SK-N-SH (cell line): ENCODE measurements around the gene OSBP. TPM values are rescaled to one million over a fixed set of nuclear protein-coding genes. Genes with fewer than 3 reads are reported as not detected.

ENCODE experiments used
- CTCF ChIA-PET: fragments of 300-600, 350-600 bp; formaldehyde crosslinking; extraction: SDS; loops from one replicate; lab custom pipeline; 2021; lab: Yijun Ruan, JAX
- POLR2A ChIA-PET: fragments of 350-600 bp; sonication (Branson Sonifier 250); formaldehyde crosslinking; extraction: SDS; loops from one replicate; lab custom pipeline; 2020; ENCODE audit warnings: antibody characterized with exemption, inconsistent platforms; lab: Yijun Ruan, JAX
- DNase-seq: peaks from one replicate; pipeline ENCODE4 v3.0.0; 2012
- H2AFZ ChIP-seq: fragments of 200-600 bp; sonication (generic); 2 replicates; pipeline ENCODE4 v1.8.1; 2016; ENCODE audit warnings: antibody characterized with exemption, mild to moderate bottlenecking, low read depth
- H3F3A ChIP-seq: fragments of 200-600 bp; sonication (generic); replicated peaks from 2 replicates; pipeline ENCODE3; 2016; ENCODE audit warnings: antibody characterized with exemption, mild to moderate bottlenecking; ENCODE audit not compliant: insufficient read depth
- H3K27ac ChIP-seq, 2 experiments: fragments of 200-500 bp in 1 of 2; fragments of 200-600 bp in 1 of 2; sonication (Bioruptor generic) in 1 of 2; sonication (generic), shearing (Covaris generic) in 1 of 2; 2 replicates each; pipeline versions ENCODE4 v1.5.1 to v1.6.1; 2014 to 2016; ENCODE audit warnings: low read depth in 2 of 2, inconsistent platforms in 1 of 2, low read length in 1 of 2, mild to moderate bottlenecking in 1 of 2, mixed read lengths in 1 of 2
- H3K27me3 ChIP-seq: fragments of 200-600 bp; sonication (generic), shearing (Covaris generic); 2 replicates; pipeline ENCODE4 v1.6.1; 2016; ENCODE audit warnings: mixed run types; ENCODE audit not compliant: insufficient read depth
- H3K36me3 ChIP-seq, 2 experiments: fragments of 200-500 bp in 1 of 2; fragments of 200-600 bp in 1 of 2; sonication (Bioruptor generic) in 1 of 2; sonication (generic) in 1 of 2; replicated peaks in 1 of 2; 2 replicates each; pipeline versions ENCODE3 to v1.5.1; 2014 to 2016; ENCODE audit warnings: low read length in 1 of 2, mild to moderate bottlenecking in 1 of 2; ENCODE audit not compliant: insufficient read depth in 2 of 2, control insufficient read depth in 1 of 2
- H3K4me1 ChIP-seq, 2 experiments: fragments of 200-500 bp in 1 of 2; fragments of 200-600 bp in 1 of 2; sonication (Bioruptor generic) in 1 of 2; sonication (generic), shearing (Covaris generic) in 1 of 2; 2 replicates each; pipeline versions ENCODE4 v1.5.1 to v1.6.1; 2014 to 2016; ENCODE audit warnings: low read depth in 1 of 2, low read length in 1 of 2, mixed run types in 1 of 2; ENCODE audit not compliant: insufficient read depth in 2 of 2, control insufficient read depth in 1 of 2
- H3K4me2 ChIP-seq: fragments of 200-600 bp; sonication (generic), shearing (Covaris generic); 2 replicates; pipeline ENCODE4 v1.6.1; 2017; ENCODE audit warnings: mixed run types
- H3K4me3 ChIP-seq, 2 experiments: fragments of 200-500 bp in 1 of 2; fragments of 200-600 bp in 1 of 2; sonication (Bioruptor generic) in 1 of 2; sonication (generic), shearing (Covaris generic) in 1 of 2; 2 replicates each; pipeline versions ENCODE4 v1.5.1 to v1.8.1; 2014 to 2016; ENCODE audit warnings: low read depth in 2 of 2, inconsistent platforms in 1 of 2, low read length in 1 of 2, mild to moderate bottlenecking in 1 of 2, mixed read lengths in 1 of 2, moderate library complexity in 1 of 2
- H3K79me2 ChIP-seq: fragments of 200-600 bp; sonication (generic); 2 replicates; pipeline ENCODE4 v1.8.1; 2017; ENCODE audit warnings: mild to moderate bottlenecking; ENCODE audit not compliant: insufficient read depth
- H3K9ac ChIP-seq: fragments of 200-600 bp; sonication (generic); 2 replicates; pipeline ENCODE4 v1.6.1; 2017; ENCODE audit warnings: mixed run types
- H3K9me2 ChIP-seq: fragments of 200-600 bp; sonication (generic); 2 replicates; pipeline ENCODE4 v1.6.1; 2017; ENCODE audit warnings: mixed run types
- H3K9me3 ChIP-seq: fragments of 200-600 bp; sonication (generic); 2 replicates; pipeline ENCODE4 v1.6.1; 2017; ENCODE audit warnings: mixed run types, mild to moderate bottlenecking, moderate library complexity
- H4K20me1 ChIP-seq: fragments of 200-600 bp; sonication (generic); 2 replicates; pipeline ENCODE4 v1.6.1; 2017; ENCODE audit warnings: mild to moderate bottlenecking, mixed run types; ENCODE audit not compliant: insufficient read depth
- CTCF ChIP-seq: fragments of 200-600 bp; sonication (generic); IDR thresholded peaks from 2 replicates; pipeline ENCODE4 v1.6.1; 2017; ENCODE audit warnings: antibody characterized with exemption, mild to moderate bottlenecking, moderate library complexity
- EP300 ChIP-seq, 2 experiments: IDR thresholded peaks; 2 replicates each; pipeline versions ENCODE4 v1.4.0 to v1.6.1; 2012; ENCODE audit warnings: borderline replicate concordance in 1 of 2, low read depth in 1 of 2, low read length in 1 of 2
- FOXJ3 ChIP-seq: sonication (generic); formaldehyde crosslinking; IDR thresholded peaks from 2 replicates; pipeline ENCODE4 v1.5.1; 2020; ENCODE audit warnings: mild to moderate bottlenecking, missing genetic modification reagents
- GABPA ChIP-seq: IDR thresholded peaks from 2 replicates; pipeline ENCODE4 v1.4.0; 2012; ENCODE audit warnings: low read depth, mild to moderate bottlenecking
- MAX ChIP-seq: IDR thresholded peaks from 2 replicates; pipeline ENCODE4 v1.4.0; 2012; ENCODE audit warnings: low read depth
- NFIC ChIP-seq: IDR thresholded peaks from 2 replicates; pipeline ENCODE4 v1.4.0; 2012; ENCODE audit warnings: borderline replicate concordance
- RCOR1 ChIP-seq: fragments of 150-350 bp; IDR thresholded peaks from 2 replicates; pipeline ENCODE4 v1.6.1; 2017; ENCODE audit warnings: antibody characterized with exemption, low read length
- REST ChIP-seq: IDR thresholded peaks from 2 replicates; pipeline ENCODE4 v1.6.1; 2012; ENCODE audit warnings: mild to moderate bottlenecking, low read depth, low read length, moderate library complexity
- RFX5 ChIP-seq: IDR thresholded peaks from 2 replicates; pipeline ENCODE4 v1.6.1; 2012; ENCODE audit warnings: mild to moderate bottlenecking, improper control_type of control experiment, low read length
- SIN3A ChIP-seq: IDR thresholded peaks from 2 replicates; pipeline ENCODE4 v1.6.1; 2012; ENCODE audit warnings: low read depth, mild to moderate bottlenecking, low read length, moderate library complexity, borderline replicate concordance
- SMC3 ChIP-seq: IDR thresholded peaks from 2 replicates; pipeline ENCODE4 v1.6.1; 2012; ENCODE audit warnings: low read depth, low read length, improper control_type of control experiment
- TCF12 ChIP-seq: IDR thresholded peaks from 2 replicates; pipeline ENCODE4 v1.4.0; 2012
- USF1 ChIP-seq: IDR thresholded peaks from 2 replicates; pipeline ENCODE4 v1.4.0; 2012; ENCODE audit warnings: low read depth, borderline replicate concordance
- USF2 ChIP-seq: fragments of 150-350 bp; IDR thresholded peaks from 2 replicates; pipeline ENCODE4 v1.6.1; 2017; ENCODE audit warnings: antibody characterized with exemption, low read length, low read depth, borderline replicate concordance
- YY1 ChIP-seq: IDR thresholded peaks from 2 replicates; pipeline ENCODE4 v1.4.0; 2012; ENCODE audit warnings: low read depth, mild to moderate bottlenecking
- WGBS: methylation state at CpG from one replicate; pipeline ENCODE4 v1.1.6; 2017; ENCODE audit warnings: low lambda C conversion rate; 5-methylcytosine and 5-hydroxymethylcytosine counted together
- polyA plus RNA-seq, 3 experiments: library from polyadenylated mRNA; depleted of rRNA; stranded (reverse); fragments of >200 nt; gene quantifications; 2 replicates each; pipeline ENCODE4 v1.2.3, GENCODE V29; 2012

The OSBP gene
- polyA plus RNA-seq, 1 of the 3 experiments (the other 2 are of a cell fraction) = 12.1 TPM

GRCh38 chr11:59575505-59575904 lies 40.1 kb downstream of the OSBP start:
- Histone ChIP-seq H3F3A (peaks cover 28% of the 10 kb centered on the region), H3K4me3 (no peak overlapping the region), H3K4me2 (no peak overlapping the region), H3K27me3 (no peaks in the 10 kb centered on the region), H2AFZ (no peak overlapping the region), H3K9me3 (no peaks in the 10 kb centered on the region), H3K79me2 (no peaks in the 10 kb centered on the region), H3K9me2 (no peaks in the 10 kb centered on the region), H3K36me3 (peaks cover 39 to 51% of the 10 kb centered on the region in 2 experiments), H3K9ac (no peak overlapping the region), H3K4me1 (peaks cover 0 to 12% of the 10 kb centered on the region in 2 experiments; a peak in 2 of 4 replicates), H4K20me1 (no peaks in the 10 kb centered on the region), H3K27ac (no peak overlapping the region)
- CTCF ChIA-PET = no interaction called here
- POLR2A ChIA-PET = no interaction called here
- 100% methylated on average over 1 of the region's 1 CpG for WGBS
- no peak for DNase-seq
- TF ChIP-seq NFIC (no peak), TCF12 (no peak), FOXJ3 (no peak), USF1 (no peak), EP300 (IDR thresholded peaks at IDR 0.05; ENCODE audit: borderline replicate concordance in 1 of 2, low read depth in 1 of 2, low read length in 1 of 2) (no peak), RCOR1 (no peak), SMC3 (no peak), GABPA (no peak)

- H4K20me1 ChIP-seq = no peaks in the 10 kb centered on the region
- peaks cover 0 to 12% of the 10 kb centered on the region in 2 experiments; a peak in 2 of 4 replicates for H3K4me1 ChIP-seq
- H3K27me3 ChIP-seq = no peaks in the 10 kb centered on the region
- no peak overlapping the region for H3K4me3 ChIP-seq
- no peaks in the 10 kb centered on the region for H3K79me2 ChIP-seq
- peaks cover 28% of the 10 kb centered on the region for H3F3A ChIP-seq
- CTCF ChIA-PET = no interaction called here
- H3K9ac ChIP-seq = no peak overlapping the region
- H3K36me3 ChIP-seq = peaks cover 34 to 46% of the 10 kb centered on the region in 2 experiments
- POLR2A ChIA-PET = no interaction called here
- no peak for DNase-seq
- no peaks in the 10 kb centered on the region for H3K9me3 ChIP-seq
- no peak for TF ChIP-seq SIN3A
- no peak for TF ChIP-seq YY1
- no peak for TF ChIP-seq CTCF
- TF ChIP-seq REST = no peak
- TF ChIP-seq MAX = no peak
- no peak for TF ChIP-seq USF2
- TF ChIP-seq RFX5 = no peak
- TF ChIP-seq FOXJ3 = no peak
- H3K27ac ChIP-seq = 0 out of 4 replicates have a peak overlapping the region, but pooled peaks of 1 of the 2 experiments have one; percentile 17
- no peak overlapping the region for H2AFZ ChIP-seq
- H3K4me2 ChIP-seq = no peak overlapping the region
- WGBS = 88% methylated on average over 5 of the region's 5 CpGs
- H3K9me2 ChIP-seq = no peaks in the 10 kb centered on the region
These were observed 40.6 kb downstream of the OSBP start for GRCh38 chr11:59574932-59575502.
